ENCODE data around the gene TUBA1C.

- TF ChIP-seq POLR2A (IDR thresholded peaks at IDR 0.05) (peak in 1 of 2 donors; percentile 34), CTCF (IDR thresholded peaks at IDR 0.05) (no peak)
Measured at GRCh38 chr12:49322708-49323523, 58.0 kb downstream of the TUBA1C start, which contains the start of gene TROAP.
